Endothelial cell of umbilical vein (primary cell): ENCODE measurements around the gene MRPS21. TPM values are rescaled to one million over a fixed set of nuclear protein-coding genes. Genes with fewer than 3 reads are reported as not detected.

Source experiments
- BruUV-seq: library from RNA; stranded (reverse); fragments of 400-500 nt; replicated peaks from 2 replicates; lab custom pipeline; 2021; lab: Mats Ljungman, UMichigan
- CTCF ChIA-PET: fragments of 300-600, 350-600 bp; sonication (Branson Sonifier 250); formaldehyde crosslinking; loops from one replicate; lab custom pipeline; 2021; ENCODE audit warnings: antibody characterized with exemption, inconsistent platforms; lab: Charles Lee
- POLR2A ChIA-PET: fragments of 300-600, 350-600 bp; sonication (Branson Sonifier 250); formaldehyde crosslinking; loops from one replicate; lab custom pipeline; 2021; ENCODE audit warnings: antibody characterized with exemption, inconsistent platforms; lab: Charles Lee
- DNase-seq: peaks from one replicate; pipeline ENCODE4 v3.0.0-alpha.2; 2011; ENCODE audit warnings: low read depth, low spot score
- FAIRE-seq: peaks from 2 replicates; lab custom pipeline; 2011; peaks lifted over from hg19 to GRCh38; lab: Jason Lieb, UNC
- H2AFZ ChIP-seq: 2 replicates; pipeline ENCODE4 v1.6.0; 2012; ENCODE audit warnings: low read depth, low read length, control low read depth, inconsistent platforms
- H3K27ac ChIP-seq: 2 replicates; pipeline ENCODE4 v1.5.1; 2011; ENCODE audit warnings: low read depth, mild to moderate bottlenecking, control low read depth, low read length, moderate library complexity; ENCODE audit not compliant: insufficient read depth
- H3K27me3 ChIP-seq, 2 experiments: 2 replicates each; pipeline versions ENCODE4 v1.6.0 to v1.6.1; 2011; ENCODE audit warnings: low read length in 2 of 2, mixed read lengths in 1 of 2; ENCODE audit not compliant: control insufficient read depth in 2 of 2, insufficient read depth in 2 of 2
- H3K36me3 ChIP-seq, 2 experiments: 2 replicates in 1 of 2; 3 replicates in 1 of 2; pipeline ENCODE4 v1.5.1; 2011; ENCODE audit warnings: low read length in 2 of 2, mild to moderate bottlenecking in 1 of 2, moderate library complexity in 1 of 2; ENCODE audit not compliant: control insufficient read depth in 2 of 2, insufficient read depth in 2 of 2; ENCODE audit errors: extremely low read depth in 1 of 2
- H3K4me1 ChIP-seq: 3 replicates; pipeline ENCODE4 v1.5.1; 2011; ENCODE audit warnings: mild to moderate bottlenecking, low read length; ENCODE audit not compliant: control insufficient read depth, insufficient read depth; ENCODE audit errors: extremely low read depth
- H3K4me2 ChIP-seq: 2 replicates; pipeline ENCODE4 v1.6.1; 2011; ENCODE audit warnings: low read length, control low read depth, mixed read lengths; ENCODE audit not compliant: insufficient read depth
- H3K4me3 ChIP-seq, 3 experiments: fragments of 200-600 bp in 1 of 3; sonication (generic), shearing (Covaris generic) in 1 of 3; replicated peaks in 1 of 3; 2 replicates each; pipeline ENCODE4 v1.5.1; 2011 to 2016; ENCODE audit warnings: control low read depth in 3 of 3, low read length in 3 of 3, mild to moderate bottlenecking in 2 of 3, inconsistent platforms in 1 of 3, low read depth in 1 of 3, moderate library complexity in 1 of 3; ENCODE audit not compliant: insufficient read depth in 1 of 3
- H3K79me2 ChIP-seq: 2 replicates; pipeline ENCODE4 v1.6.0; 2012; ENCODE audit warnings: low read length, inconsistent platforms; ENCODE audit not compliant: control insufficient read depth, insufficient read depth
- H3K9ac ChIP-seq: replicated peaks from 2 replicates; pipeline ENCODE3; 2011; ENCODE audit warnings: low read length, control low read depth; ENCODE audit not compliant: insufficient read depth; ENCODE audit errors: extremely low read depth
- H3K9me1 ChIP-seq: replicated peaks from 3 replicates; pipeline ENCODE4 v1.6.0; 2011; ENCODE audit warnings: mild to moderate bottlenecking, low read length; ENCODE audit not compliant: control insufficient read depth, insufficient read depth; ENCODE audit errors: extremely low read depth
- H3K9me3 ChIP-seq: replicated peaks from 2 replicates; pipeline ENCODE4 v1.5.1; 2012; ENCODE audit warnings: low read length, inconsistent platforms; ENCODE audit not compliant: control insufficient read depth, insufficient read depth
- H4K20me1 ChIP-seq: replicated peaks from 2 replicates; pipeline ENCODE3; 2011; ENCODE audit warnings: mild to moderate bottlenecking, low read length; ENCODE audit not compliant: control insufficient read depth, insufficient read depth; ENCODE audit errors: extremely low read depth
- CTCF ChIP-seq, 2 donors: IDR thresholded peaks; 1 replicate in 1 of 2; 2 replicates in 1 of 2; pipeline ENCODE4 v1.5.1; 2011; ENCODE audit warnings: low read length in 2 of 2, mild to moderate bottlenecking in 2 of 2, moderate library complexity in 2 of 2, control low read depth in 1 of 2, inconsistent platforms in 1 of 2, low read depth in 1 of 2; ENCODE audit not compliant: insufficient read depth in 1 of 2; ENCODE audit errors: extremely low read depth in 1 of 2
- JUN ChIP-seq: IDR thresholded peaks from 2 replicates; pipeline ENCODE4 v1.6.1; 2011; ENCODE audit warnings: borderline replicate concordance, low read depth; ENCODE audit not compliant: insufficient read length, insufficient read depth
- MYC ChIP-seq: IDR thresholded peaks from one replicate; pipeline ENCODE4 v1.6.1; 2011; ENCODE audit warnings: mild to moderate bottlenecking, low read depth, low read length
- POLR2A ChIP-seq: IDR thresholded peaks from 2 replicates; pipeline ENCODE4 v1.6.1; 2012; ENCODE audit warnings: low read depth, mild to moderate bottlenecking, control low read depth, low read length
- POLR2AphosphoS5 ChIP-seq: IDR thresholded peaks from 2 replicates; pipeline ENCODE4 v1.6.1; 2012; ENCODE audit warnings: low read depth, mild to moderate bottlenecking, control low read depth, low read length, moderate library complexity; ENCODE audit not compliant: insufficient read depth
- dilution Hi-C: fragments of 300-500 bp; cut with MboI; formaldehyde crosslinking; loops from one replicate; pipeline ENCODE4 v1.15.0; 2019; ENCODE audit warnings: low sequenced_read_pairs; ENCODE audit not compliant: extremely low pct_ligation_motif_present
- intact Hi-C: fragments of 100-400 bp; cut with micrococcal nuclease; formaldehyde crosslinking; loops from one replicate; pipeline ENCODE4 v1.10.0; 2022
- polyA plus RNA-seq, 4 experiments: library from polyadenylated mRNA; depleted of rRNA in 3 of 4; stranded (reverse) in 3 of 4; unstranded in 1 of 4; fragments of >200 nt; gene quantifications; 2 replicates each; pipeline versions ENCODE4 v1.2.1 to v1.2.3, GENCODE V29; 2011 to 2012; ENCODE audit warnings: missing spikeins in 1 of 4
- total RNA-seq: library from RNA; stranded (reverse); gene quantifications from 2 replicates; pipeline ENCODE4 v1.2.3, GENCODE V29; 2021

The MRPS21 gene
- total and polyA plus RNA-seq, 2 donors (not counting 3 experiments of a cell fraction or from before 2014, with no cell fraction given), result 63.1 to 76.7 TPM

GRCh38 chr1:150269451-150269850, 24.2 kb upstream of the MRPS21 start:
- intact Hi-C loops (loop anchor here (1.0 kb wide), 5 partner anchors 12 to 52 kb away; partner anchors contain the start of genes ANP32E, MRPS21 and PRPF3), dilution Hi-C loops (no loop called here)
- peak overlapping the region; percentile 89 for H3K27ac ChIP-seq
- FAIRE-seq, result no peak
- no peaks in the 10 kb centered on the region for H3K9me3 ChIP-seq
- peaks cover 19% of the 10 kb centered on the region for H3K79me2 ChIP-seq
- CTCF ChIA-PET, result interaction anchor here (1.2 to 16.3 kb wide), 3 partner anchors 9 to 12 kb away, joined by 3 to 466 read pairs (median 23); partner anchors contain the start of genes CA14 and CIART
- H3K9ac ChIP-seq, result peak overlapping the region; percentile 80
- H2AFZ ChIP-seq, result peak overlapping the region; percentile 92
- no peaks in the 10 kb centered on the region for H3K9me1 ChIP-seq
- DNase-seq, result no peak
- BruUV-seq, result TSS peak; percentile 72
- H3K4me2 ChIP-seq, result peak overlapping the region; percentile 97
- TF ChIP-seq JUN (no peak), CTCF (IDR thresholded peaks at IDR 0.05; ENCODE audit: extremely low read depth in 1 of 2, insufficient read depth in 1 of 2, low read depth in 1 of 2, low read length in 2 of 2) (no peak), POLR2A (no peak), POLR2AphosphoS5 (no peak), MYC (no peak)
- peak overlapping the region; percentile 51 to 84 (median 77) for H3K4me3 ChIP-seq
- no peaks in the 10 kb centered on the region for H4K20me1 ChIP-seq
- peaks cover 41% of the 10 kb centered on the region for H3K4me1 ChIP-seq
- no peaks in the 10 kb centered on the region for H3K27me3 ChIP-seq
- POLR2A ChIA-PET, result interaction anchor here (1.0 to 1.3 kb wide), 2 partner anchors 9 to 52 kb away, joined by 5 to 10 read pairs; partner anchors contain the start of gene PRPF3
- peaks cover 3 to 17% of the 10 kb centered on the region in 2 experiments for H3K36me3 ChIP-seq
